ENCODE measurements around the gene WNT9A.

DNA sequence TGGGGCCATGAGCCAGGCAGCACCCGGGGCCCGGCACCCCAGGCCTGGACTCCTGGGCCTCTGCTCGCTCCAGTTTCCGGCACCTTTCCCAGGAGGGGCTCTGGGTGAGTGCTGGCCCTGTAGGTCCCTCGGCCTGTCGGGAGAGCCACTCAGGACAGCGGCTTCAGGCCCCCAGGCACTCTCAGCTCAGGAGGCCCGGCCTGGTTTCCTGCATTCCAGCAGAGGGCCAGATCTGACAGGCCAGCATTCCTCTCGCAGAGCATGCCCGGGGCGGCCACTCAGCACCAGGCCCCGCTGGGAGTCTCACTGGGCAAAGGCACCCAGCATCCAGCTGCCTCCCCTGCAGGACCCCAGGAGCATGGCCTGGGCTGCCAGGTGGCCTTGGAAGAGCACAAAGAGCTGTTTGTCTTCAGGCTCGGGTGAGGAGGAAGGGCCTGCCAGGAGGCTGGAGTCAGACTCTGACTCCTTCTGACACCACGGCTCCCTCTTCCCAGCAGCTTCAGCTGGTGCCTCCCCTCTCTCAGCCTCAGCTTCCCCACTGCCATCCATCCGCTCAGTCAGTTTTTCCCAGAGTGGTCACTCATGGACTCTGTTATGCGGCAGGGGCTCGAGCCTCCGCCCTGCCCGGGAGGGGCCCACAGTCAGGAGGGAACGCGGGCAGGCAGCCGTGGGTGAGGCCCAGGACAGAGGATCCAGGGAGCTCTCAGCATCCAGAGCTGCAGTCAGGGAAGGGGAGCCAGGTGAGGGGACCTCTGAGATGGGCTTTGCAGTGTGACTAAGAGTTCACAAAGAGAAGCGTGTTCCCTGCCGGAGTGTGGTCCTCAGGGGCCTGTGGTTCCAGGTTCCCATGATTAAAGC lies 51.7 kb downstream of the WNT9A start:
- no peak for TF ChIP-seq POLR2AphosphoS5 (IDR thresholded peaks at IDR 0.05; ENCODE audit: borderline replicate concordance, low read depth, low read length)
- no peak for TF ChIP-seq EZH2 (IDR thresholded peaks at IDR 0.05)
